Measurements from ENCODE around the gene SLC22A23.
A peak's percentile ranks its signal among the peaks of the same experiment; 100 is the strongest.

SLC22A23 gene

DNA sequence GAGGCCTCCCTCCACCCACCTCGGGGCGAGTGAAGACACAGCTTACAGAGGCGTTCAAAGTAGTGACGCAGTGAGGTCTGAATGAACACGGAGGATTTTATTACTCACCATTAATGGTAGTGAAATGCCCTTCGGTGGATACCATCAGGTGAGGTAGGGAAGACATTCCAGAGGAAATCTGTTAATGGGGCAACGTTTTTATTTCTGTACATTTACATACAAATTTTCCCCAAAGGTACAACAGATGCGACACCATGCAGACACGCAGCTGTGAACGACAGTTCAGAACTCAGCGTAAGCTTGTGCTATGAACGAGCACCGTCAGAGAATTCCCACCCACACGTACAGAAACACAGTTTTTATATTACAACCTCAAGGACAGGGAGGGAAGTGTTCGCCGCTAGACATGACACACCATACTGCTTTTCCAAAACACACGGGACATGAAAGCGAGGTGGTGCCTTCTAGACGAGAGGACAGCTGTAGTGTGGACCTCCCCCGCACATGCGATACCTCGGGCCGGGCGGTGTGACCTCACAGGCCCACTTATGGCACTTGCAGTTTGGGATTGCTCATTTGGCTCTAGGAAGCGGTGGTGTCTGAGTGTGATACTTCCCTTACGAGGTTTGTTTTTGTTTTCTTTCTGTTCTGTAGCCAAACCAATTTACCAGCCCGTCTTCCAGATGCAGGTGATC is 187.4 kb downstream of the SLC22A23 start:
- H3K4me1 Mint-ChIP-seq (ENCODE audit: low read depth) = peaks cover 16% of the 10 kb centered on the region
- no peak overlapping the region for H3K4me3 Mint-ChIP-seq
- intact Hi-C loops (cut with micrococcal nuclease) = no loop called here
- no peak overlapping the region for H3K27ac Mint-ChIP-seq
- no peaks in the 10 kb centered on the region for H3K27me3 Mint-ChIP-seq
- H3K9me3 Mint-ChIP-seq = no peaks in the 10 kb centered on the region
- peaks cover 77% of the 10 kb centered on the region for H3K36me3 Mint-ChIP-seq (ENCODE audit: low read depth)

DNA sequence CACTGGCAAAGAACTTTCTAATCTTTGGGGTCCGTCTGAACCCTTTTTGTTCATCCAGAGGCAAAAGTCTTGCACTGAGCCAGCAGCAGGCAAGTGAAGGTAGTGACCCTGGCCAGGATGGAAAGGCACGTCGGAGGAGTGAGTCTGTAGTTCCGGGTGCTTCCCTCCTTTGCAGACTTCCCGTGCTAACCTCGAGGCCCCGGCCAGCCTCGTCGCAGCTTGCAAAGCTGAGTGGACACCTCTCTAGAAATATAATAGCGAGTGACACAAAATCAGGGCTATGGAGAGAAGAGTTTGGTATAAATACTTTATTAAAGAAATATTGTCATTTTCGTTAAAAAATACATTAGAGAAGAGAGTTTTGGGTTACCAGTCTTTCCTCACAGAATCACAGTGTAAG is 188.2 kb downstream of the SLC22A23 start:
- intact Hi-C loops (cut with micrococcal nuclease) = no loop called here
- Mint-ChIP-seq H3K4me1 (ENCODE audit: low read depth) (peaks cover 16% of the 10 kb centered on the region), H3K27ac (no peak overlapping the region), H3K9me3 (no peaks in the 10 kb centered on the region), H3K4me3 (no peak overlapping the region), H3K36me3 (ENCODE audit: low read depth) (peaks cover 84% of the 10 kb centered on the region), H3K27me3 (no peaks in the 10 kb centered on the region)

DNA sequence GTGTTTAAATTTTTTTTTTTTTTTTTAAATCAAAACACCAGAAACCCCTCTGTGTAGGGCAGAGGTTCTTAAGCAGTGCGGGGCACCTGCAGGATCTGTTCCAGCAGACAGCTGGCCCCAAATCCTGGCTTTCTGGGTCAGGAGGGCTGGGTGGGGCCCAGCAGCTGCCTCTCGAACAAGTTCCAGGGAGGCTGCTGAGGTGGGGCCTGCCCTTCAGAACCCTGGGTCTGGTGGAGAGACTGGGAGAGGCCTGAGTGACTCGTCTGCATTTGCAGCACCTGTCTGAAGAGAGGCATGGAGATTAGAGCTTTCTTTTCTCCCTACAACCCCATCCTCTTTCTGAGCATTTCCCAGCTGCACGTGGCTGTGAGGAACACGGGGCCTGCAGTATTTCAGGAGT is 189.7 kb downstream of the SLC22A23 start:
- H3K4me1 Mint-ChIP-seq (ENCODE audit: low read depth) = peaks cover 28% of the 10 kb centered on the region
- no peaks in the 10 kb centered on the region for H3K27me3 Mint-ChIP-seq
- intact Hi-C loops (cut with micrococcal nuclease) = no loop called here
- no peaks in the 10 kb centered on the region for H3K9me3 Mint-ChIP-seq
- no peak overlapping the region for H3K4me3 Mint-ChIP-seq
- peaks cover 80% of the 10 kb centered on the region for H3K36me3 Mint-ChIP-seq (ENCODE audit: low read depth)
- no peak overlapping the region for H3K27ac Mint-ChIP-seq

DNA sequence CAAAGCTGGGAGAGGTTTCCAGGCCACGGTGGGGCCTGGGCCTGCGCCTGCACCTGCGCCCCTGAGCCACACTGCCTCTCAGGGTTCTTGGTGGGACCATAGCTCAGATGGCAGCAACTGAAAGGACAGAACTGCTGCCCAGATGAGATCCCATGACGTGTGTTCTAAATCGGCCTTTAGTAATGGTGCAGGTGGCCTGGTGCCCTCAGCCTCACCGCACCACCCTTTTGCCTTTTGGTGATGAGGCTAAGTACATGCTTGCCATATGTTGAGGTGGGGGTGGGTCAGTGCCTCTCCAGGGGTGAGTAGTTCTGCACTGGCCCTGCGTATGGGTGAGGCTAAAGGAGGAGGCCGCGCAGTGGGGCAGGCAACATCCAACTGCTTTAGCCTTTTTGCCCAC is 190.7 kb downstream of the SLC22A23 start:
- peaks cover 70% of the 10 kb centered on the region for H3K36me3 Mint-ChIP-seq (ENCODE audit: low read depth)
- no peak overlapping the region for H3K27ac Mint-ChIP-seq
- H3K4me3 Mint-ChIP-seq = no peak overlapping the region
- no peaks in the 10 kb centered on the region for H3K9me3 Mint-ChIP-seq
- H3K27me3 Mint-ChIP-seq = no peaks in the 10 kb centered on the region
- H3K4me1 Mint-ChIP-seq (ENCODE audit: low read depth) = peaks cover 38% of the 10 kb centered on the region
- intact Hi-C loops (cut with micrococcal nuclease) = no loop called here

DNA sequence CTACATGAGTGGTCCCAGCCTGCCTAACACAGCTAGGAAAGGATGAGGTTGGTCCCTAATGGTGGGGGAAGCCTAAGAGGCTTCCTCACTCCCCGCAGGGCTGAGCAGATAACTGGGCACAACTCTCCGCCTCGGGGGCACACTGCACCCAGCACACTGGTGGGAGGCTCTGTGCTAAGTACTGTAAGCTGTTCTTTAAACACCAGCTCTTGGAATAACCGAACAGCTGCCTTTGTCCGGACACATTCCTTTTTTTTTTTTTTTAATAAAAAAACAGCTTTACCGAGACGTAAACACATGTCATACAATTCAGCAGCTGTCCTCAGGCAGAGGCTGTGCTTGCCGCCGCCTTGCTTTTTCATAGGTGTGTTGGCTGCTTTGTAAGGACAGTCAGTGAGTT is 191.2 kb downstream of the SLC22A23 start:
- Mint-ChIP-seq H3K4me3 (no peak overlapping the region), H3K36me3 (ENCODE audit: low read depth) (peaks cover 65% of the 10 kb centered on the region), H3K9me3 (no peaks in the 10 kb centered on the region), H3K4me1 (ENCODE audit: low read depth) (peaks cover 43% of the 10 kb centered on the region), H3K27ac (no peak overlapping the region), H3K27me3 (no peaks in the 10 kb centered on the region)
- intact Hi-C loops (cut with micrococcal nuclease) = no loop called here

DNA sequence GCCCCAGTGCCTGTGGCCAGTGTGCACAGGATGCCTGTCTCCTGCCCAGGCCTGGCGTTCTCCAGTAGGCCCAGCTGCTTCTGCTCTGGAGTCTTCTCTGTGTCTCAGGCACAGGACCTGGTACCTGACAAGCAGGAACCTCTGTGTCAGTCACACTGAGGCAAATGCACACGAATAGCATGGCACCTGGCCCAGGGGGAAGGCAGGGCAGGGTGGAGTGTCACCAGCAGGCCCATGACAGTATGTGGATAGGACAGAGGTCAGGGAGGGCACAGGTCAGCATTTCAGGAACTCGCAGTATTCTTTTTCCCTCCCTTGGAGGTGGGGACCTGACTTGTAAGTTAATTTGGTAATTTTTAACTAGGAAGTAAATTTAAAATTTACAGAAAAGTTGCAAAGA is 192.5 kb downstream of the SLC22A23 start:
- intact Hi-C loops (cut with micrococcal nuclease) = no loop called here
- H3K4me1 Mint-ChIP-seq (ENCODE audit: low read depth) = peaks cover 53% of the 10 kb centered on the region
- peaks cover 58% of the 10 kb centered on the region for H3K36me3 Mint-ChIP-seq (ENCODE audit: low read depth)
- no peak overlapping the region for H3K4me3 Mint-ChIP-seq
- H3K9me3 Mint-ChIP-seq = no peaks in the 10 kb centered on the region
- no peak overlapping the region for H3K27ac Mint-ChIP-seq
- no peaks in the 10 kb centered on the region for H3K27me3 Mint-ChIP-seq

DNA sequence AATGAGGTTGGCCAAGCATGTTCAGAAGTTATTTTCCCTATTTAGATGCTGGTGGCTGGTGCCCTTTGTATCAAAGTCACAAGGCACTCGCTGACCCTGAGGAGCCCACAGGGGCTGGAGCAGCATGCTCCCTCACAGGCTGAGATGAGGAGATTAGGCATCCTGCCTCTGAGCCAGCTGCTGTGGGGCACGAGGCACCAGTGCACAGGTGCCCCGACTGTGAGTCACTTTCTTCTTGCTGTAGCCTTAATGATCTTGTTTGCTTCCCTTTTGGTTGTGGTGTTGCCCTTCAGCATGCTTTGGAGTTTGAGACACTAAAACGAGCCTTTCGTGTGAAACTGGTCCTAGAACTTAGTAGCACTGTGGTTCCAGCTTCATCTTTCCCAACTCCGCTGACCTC is 193.8 kb downstream of the SLC22A23 start:
- H3K36me3 Mint-ChIP-seq (ENCODE audit: low read depth) = peaks cover 50% of the 10 kb centered on the region
- no peaks in the 10 kb centered on the region for H3K27me3 Mint-ChIP-seq
- H3K27ac Mint-ChIP-seq = no peak overlapping the region
- no peak overlapping the region for H3K4me3 Mint-ChIP-seq
- H3K9me3 Mint-ChIP-seq = no peaks in the 10 kb centered on the region
- H3K4me1 Mint-ChIP-seq (ENCODE audit: low read depth) = peaks cover 49% of the 10 kb centered on the region
- intact Hi-C loops (cut with micrococcal nuclease) = no loop called here

DNA sequence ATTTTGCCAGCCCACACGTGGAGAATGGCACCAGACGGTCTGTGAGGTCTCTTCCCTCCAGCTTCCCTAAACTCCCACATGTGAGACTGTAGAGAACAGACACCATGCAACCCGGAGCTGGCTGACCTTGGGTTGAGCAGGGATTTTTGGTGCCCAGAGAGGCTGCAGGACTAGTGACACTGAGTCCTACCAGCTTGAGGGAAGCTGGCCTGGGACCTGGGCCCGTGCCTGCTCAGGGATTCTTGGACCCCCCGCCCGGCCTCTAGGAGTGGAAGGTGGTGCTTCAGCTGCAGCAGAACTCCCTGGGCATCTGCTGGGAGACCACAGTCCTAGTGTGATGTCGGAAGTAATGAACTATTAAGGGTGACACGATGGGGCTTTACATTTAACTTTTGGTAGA is 194.9 kb downstream of the SLC22A23 start:
- Mint-ChIP-seq H3K4me1 (ENCODE audit: low read depth) (peaks cover 43% of the 10 kb centered on the region), H3K4me3 (no peak overlapping the region), H3K9me3 (no peaks in the 10 kb centered on the region), H3K36me3 (ENCODE audit: low read depth) (peaks cover 40% of the 10 kb centered on the region), H3K27ac (no peak overlapping the region), H3K27me3 (peaks cover 4% of the 10 kb centered on the region)
- intact Hi-C loops (cut with micrococcal nuclease) = no loop called here

DNA sequence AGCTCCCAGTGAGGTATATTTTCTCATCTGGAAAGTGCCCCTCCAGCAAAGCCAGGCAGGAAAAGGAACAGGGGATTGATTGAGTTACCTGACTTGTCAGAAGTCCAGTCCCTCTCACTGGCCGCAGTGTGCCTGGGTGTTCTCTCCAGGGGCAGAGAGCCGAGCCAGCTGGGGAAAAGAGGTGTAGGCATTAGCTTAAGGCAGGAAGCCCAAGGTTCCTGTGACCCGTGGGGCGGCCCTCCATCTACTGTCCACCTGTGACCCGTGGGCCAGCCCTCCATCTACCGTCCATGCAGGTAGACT is 195.4 kb downstream of the SLC22A23 start:
- no peak overlapping the region for H3K4me3 Mint-ChIP-seq

DNA sequence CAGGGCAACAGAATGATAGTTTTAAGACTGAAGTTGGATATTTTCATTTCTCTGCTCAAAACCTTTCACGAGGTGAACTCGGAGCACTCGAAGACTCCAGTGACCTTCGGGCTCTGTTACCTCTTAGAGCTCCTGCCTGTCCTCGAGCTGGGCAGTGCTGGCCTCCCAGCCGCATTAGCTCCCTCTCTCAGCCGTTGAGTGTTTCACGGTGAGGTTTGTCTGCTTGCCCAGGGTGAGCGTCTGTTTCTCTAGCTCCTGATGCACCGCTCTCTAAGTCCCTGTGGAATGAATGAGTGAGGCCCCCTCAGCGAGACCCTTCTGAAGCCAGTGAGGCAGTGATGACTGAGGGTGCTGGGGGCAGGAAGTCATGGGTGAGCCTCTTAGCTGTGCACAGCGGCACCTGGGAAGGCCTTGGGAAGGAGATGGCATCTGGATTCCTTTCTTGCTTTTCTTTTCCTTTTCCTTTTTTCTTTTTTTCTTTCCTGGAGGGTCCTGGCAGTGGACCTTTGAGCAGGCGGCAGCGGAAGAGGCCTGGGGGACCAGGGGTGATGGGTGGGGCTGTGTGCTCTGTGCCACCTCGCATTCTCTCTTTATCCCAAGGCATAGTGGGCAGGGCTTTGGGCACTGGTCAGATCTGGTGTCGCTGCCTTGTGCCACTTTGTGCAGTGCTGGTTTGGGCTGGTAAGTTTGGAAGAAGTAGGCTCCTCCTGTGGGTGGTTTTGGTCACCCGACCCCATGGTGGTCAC is 195.9 kb downstream of the SLC22A23 start:
- peaks cover 33% of the 10 kb centered on the region for H3K36me3 Mint-ChIP-seq (ENCODE audit: low read depth)
- no peak overlapping the region for H3K27ac Mint-ChIP-seq
- no peaks in the 10 kb centered on the region for H3K9me3 Mint-ChIP-seq
- H3K4me1 Mint-ChIP-seq (ENCODE audit: low read depth) = peaks cover 38% of the 10 kb centered on the region
- intact Hi-C loops (cut with micrococcal nuclease) = no loop called here
- no peak overlapping the region for H3K4me3 Mint-ChIP-seq
- H3K27me3 Mint-ChIP-seq = peaks cover 11% of the 10 kb centered on the region

More for the DNA sequence above, 195.4 kb downstream of the SLC22A23 start:
- intact Hi-C loops (cut with micrococcal nuclease) = no loop called here
- Mint-ChIP-seq H3K4me1 (ENCODE audit: low read depth) (peaks cover 43% of the 10 kb centered on the region), H3K27ac (no peak overlapping the region), H3K9me3 (no peaks in the 10 kb centered on the region), H3K36me3 (ENCODE audit: low read depth) (peaks cover 38% of the 10 kb centered on the region), H3K27me3 (peaks cover 9% of the 10 kb centered on the region)

DNA sequence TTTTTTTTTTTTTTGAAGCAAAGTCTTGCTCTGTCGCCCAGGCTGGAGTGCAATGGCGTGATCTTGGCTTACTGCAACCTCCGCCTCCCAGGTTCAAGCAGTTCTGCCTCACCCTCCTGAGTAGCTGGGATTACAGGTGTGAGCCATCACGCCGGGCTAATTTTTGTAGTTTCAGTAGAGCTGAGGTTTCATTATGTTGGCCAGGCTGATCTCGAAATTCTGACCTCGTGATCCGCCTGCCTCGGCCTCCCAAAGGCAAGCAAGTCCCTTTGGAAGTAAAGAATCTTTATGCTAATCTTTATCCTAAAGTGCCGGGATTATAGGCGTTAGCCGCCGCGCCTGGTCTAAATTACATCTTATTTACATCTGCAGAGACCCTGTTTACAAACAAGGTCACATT is 196.6 kb downstream of the SLC22A23 start:
- Mint-ChIP-seq H3K9me3 (no peaks in the 10 kb centered on the region), H3K27me3 (peaks cover 14% of the 10 kb centered on the region), H3K4me1 (ENCODE audit: low read depth) (peaks cover 38% of the 10 kb centered on the region), H3K27ac (no peak overlapping the region), H3K4me3 (no peak overlapping the region), H3K36me3 (ENCODE audit: low read depth) (peaks cover 33% of the 10 kb centered on the region)
- intact Hi-C loops (cut with micrococcal nuclease) = no loop called here

DNA sequence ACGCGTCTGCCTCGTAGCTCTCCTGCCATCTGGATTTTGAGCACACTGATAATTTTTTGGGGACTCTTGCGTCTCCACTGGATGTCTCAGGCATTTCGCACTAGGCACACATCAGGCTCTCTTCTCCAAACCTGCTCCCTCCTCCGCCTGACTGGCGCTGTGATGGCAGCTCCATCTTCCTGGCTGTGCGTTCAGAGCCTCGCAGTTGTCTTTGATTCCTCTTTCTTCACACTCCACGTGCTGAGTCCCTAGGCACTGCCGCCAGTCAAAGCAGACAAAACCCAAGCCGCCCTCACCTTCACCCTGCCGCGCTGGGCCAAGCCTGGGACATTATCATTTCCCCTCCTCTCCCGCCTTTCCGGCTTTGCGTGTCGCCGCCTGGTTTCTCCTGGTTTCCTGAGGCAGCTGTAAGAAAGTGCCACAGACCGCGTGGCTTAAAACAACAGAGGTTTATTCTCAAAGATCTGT is 197.3 kb downstream of the SLC22A23 start:
- H3K4me1 Mint-ChIP-seq (ENCODE audit: low read depth) = peaks cover 38% of the 10 kb centered on the region
- intact Hi-C loops (cut with micrococcal nuclease) = loop anchor here (5.0 to 10.0 kb wide), 2 partner anchors 97 to 265 kb away; partner anchors contain the start of gene NQO2
- peak overlapping the region; percentile 83 for H3K27ac Mint-ChIP-seq
- H3K9me3 Mint-ChIP-seq = no peaks in the 10 kb centered on the region
- H3K36me3 Mint-ChIP-seq (ENCODE audit: low read depth) = peaks cover 25% of the 10 kb centered on the region
- H3K27me3 Mint-ChIP-seq = peaks cover 20% of the 10 kb centered on the region
- H3K4me3 Mint-ChIP-seq = peak overlapping the region; percentile 97

DNA sequence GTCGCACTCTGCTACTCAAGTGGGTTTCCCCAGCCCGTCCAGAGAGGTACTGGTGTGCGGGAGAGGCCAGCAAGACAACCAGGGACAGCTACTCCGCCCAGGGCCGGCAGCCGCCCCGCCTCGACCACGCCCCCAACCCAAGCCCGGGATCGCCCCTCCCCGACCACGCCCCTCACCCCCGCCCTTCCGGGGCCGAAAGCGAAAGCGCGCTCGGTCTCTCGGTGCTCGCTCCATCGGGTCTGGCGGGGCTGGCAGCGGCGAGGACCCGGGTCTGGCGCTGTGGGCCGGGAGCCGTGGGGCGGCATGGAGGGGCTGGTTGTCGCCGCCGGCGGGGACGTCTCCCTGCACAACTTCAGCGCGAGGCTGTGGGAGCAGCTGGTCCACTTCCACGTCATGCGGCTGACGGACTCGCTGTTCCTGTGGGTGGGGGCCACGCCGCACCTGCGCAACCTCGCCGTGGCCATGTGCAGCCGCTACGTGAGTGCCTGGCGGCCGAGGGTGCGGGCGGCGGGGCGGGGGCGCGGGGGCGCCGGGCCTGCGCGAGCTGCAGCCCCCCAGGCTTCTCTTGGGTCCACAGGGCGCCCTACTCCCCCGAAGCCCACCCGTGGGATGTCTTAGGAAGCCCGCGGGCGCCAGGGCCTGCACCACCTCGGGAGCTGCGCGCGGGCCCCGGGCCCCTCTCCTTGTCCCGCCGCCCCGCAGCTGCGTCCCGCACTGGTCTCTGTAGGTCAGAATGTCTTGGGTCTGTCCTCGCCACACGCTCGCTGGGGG is 197.9 kb downstream of the SLC22A23 start, which contains the start of gene PSMG4:
Gene PSMG4, plus strand, starts transcription at position 228 of the 771 bp plus-strand sequence. Its CDS starts 76 bp downstream, at position 304.
- H3K36me3 Mint-ChIP-seq (ENCODE audit: low read depth) = peaks cover 19% of the 10 kb centered on the region
- H3K4me1 Mint-ChIP-seq (ENCODE audit: low read depth) = peaks cover 38% of the 10 kb centered on the region
- H3K27ac Mint-ChIP-seq = peak within 1 kb of the TSS; percentile 83
- intact Hi-C loops (cut with micrococcal nuclease) = loop anchor here (5.0 to 10.0 kb wide), 2 partner anchors 97 to 264 kb away; partner anchors contain the start of gene NQO2
- H3K4me3 Mint-ChIP-seq = peak within 1 kb of the TSS; percentile 97
- H3K27me3 Mint-ChIP-seq = peaks cover 22% of the 10 kb centered on the region
- no peaks in the 10 kb centered on the region for H3K9me3 Mint-ChIP-seq

DNA sequence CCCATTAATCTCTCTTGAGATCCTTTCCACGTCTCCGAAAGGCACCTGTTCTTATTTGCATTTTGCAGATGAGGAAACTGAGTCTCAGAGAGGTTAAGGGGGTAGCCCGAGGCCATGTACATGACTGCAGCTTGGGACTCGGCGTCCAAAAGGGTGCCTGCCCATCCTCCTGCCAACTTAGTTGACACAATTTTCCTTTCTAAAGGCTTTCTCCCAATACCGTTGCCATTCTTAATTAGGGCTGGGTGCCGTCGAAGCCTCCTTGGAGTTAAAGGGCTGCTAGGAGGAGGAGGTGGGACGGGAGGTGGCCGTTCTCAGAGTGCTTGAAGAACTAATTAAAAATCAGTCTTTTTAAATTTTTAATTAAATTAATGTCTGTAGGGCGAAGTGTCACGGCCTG is 198.6 kb downstream of the SLC22A23 start:
- Mint-ChIP-seq H3K4me1 (ENCODE audit: low read depth) (peaks cover 34% of the 10 kb centered on the region), H3K36me3 (ENCODE audit: low read depth) (peaks cover 12% of the 10 kb centered on the region), H3K27ac (no peak overlapping the region), H3K27me3 (peaks cover 22% of the 10 kb centered on the region), H3K4me3 (peak overlapping the region; percentile 97), H3K9me3 (no peaks in the 10 kb centered on the region)
- intact Hi-C loops (cut with micrococcal nuclease) = loop anchor here (5.0 to 10.0 kb wide), 2 partner anchors 96 to 263 kb away; partner anchors contain the start of gene NQO2
